Activated CD4-positive, alpha-beta T cell treated with anti-CD3 and anti-CD28 coated beads, Interleukin-2, Interleukin-4, amounts not matched to agents 100 ng/mL and 50 ng/mL, durations not matched to agents 16 hours and 8 hours (primary cell): ENCODE data around the gene SNX21.
A peak's percentile ranks its signal among the peaks of the same experiment; 100 is the strongest.
"Not testable (repeated sequence)": the region's sequence is repeated elsewhere in the genome, so short reads cannot be mapped to it uniquely, and the experiment has no call there.

ENCODE experiments used
- DNase-seq: peaks from one replicate; pipeline ENCODE4 v3.0.0-alpha.2; 2020; ENCODE audit warnings: low spot score

The SNX21 gene

GRCh38 chr20:45833030-45833882 is at the start of gene SNX21:
Gene SNX21 (plus strand): TSS chr20:45833799. CDS start chr20:45833920, 121 bp downstream.
- DNase-seq: peak; percentile 41

- no peak for DNase-seq
These were observed 45.2 kb upstream of the SNX21 start for GRCh38 chr20:45788351-45788750.

DNA sequence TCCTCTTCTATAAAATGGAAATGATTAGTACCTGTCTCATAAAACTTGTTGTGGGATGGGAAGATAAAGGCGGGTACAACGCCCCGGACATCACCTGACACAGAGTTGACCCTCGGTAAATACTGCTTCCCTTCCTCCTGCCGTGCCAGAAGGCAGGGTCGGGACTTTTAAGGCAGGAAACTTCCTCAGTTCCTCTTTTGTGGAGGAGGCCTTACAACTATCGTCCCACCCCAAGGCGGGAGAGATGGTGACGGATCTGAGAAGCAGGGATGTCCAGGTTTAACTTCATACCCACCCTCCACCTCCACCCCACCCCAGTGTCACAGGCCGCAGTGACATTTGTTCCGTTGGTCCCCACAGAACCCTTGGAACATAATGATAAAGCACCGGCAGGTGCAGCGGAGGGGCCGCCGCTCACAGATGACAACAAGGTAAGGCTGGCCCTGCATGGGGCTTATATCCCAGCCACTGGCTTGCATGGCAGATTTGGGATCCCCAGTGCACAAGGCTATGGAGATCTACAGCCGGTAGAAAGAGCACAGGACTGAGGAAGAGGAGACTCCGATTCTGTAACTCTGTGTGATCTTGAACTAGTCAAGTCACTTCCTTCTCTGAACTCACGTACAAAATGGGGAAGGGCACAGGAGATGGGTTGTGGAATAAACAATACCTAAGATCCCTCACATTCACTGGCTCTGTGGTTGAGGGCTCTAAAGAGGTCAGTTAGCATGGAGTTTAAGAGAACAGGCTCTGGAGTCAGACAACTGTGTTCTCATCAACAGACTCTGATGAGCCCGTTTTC is 41.1 kb upstream of the SNX21 start:
- no peak for DNase-seq

DNA sequence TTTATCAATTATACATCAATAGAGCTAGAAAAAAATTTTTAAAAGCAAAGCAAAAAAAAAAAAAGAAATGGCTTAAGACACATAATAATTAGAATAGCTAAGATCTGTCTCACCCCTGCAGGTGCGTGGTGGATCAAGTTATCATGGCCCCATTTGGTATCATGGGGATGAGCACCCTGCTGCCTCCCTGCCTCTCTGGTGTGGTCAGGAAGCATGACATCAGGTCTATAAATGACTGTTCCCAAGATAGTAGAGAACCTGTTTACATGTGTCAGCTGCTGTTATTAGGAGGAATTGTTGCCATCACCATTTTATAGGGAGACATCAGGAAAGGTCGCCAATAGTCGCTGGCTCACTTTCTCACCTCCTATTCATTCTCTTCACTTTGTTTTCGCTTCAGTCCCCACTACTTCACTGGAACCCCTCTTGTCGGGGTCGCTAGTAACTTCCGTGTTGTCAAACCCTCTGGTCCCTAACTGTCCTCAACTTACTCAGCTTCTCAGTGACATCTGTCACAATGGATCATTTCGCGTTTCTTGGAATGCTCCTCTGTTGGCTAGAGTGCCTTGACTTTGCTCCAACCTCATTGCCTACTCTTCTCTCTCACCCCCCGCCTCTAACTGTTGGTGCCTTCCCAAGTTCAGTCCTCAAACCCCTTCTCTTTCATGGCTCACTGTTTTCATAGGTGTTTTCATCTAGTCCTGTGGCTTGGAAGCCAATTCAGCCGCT is 37.1 kb upstream of the SNX21 start:
- DNase-seq: no peak

GRCh38 chr20:45797510-45797909 is 36.1 kb upstream of the SNX21 start:
- not testable (repeated sequence) for DNase-seq

DNA sequence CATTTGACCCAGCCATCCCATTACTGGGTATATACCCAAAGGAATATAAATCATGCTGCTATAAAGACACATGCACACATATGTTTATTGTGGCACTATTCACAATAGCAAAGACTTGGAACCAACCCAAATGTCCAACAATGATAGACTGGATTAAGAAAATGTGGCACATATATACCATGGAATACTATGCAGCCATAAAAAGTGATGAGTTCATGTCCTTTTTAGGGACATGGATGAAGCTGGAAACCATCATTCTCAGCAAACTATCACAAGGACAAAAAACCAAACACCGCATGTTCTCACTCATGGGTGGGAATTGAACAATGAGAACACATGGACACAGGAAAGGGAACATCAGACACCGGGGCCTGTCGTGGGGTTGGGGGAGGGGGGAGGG is 35.6 kb upstream of the SNX21 start:
- not testable (repeated sequence) for DNase-seq

DNA sequence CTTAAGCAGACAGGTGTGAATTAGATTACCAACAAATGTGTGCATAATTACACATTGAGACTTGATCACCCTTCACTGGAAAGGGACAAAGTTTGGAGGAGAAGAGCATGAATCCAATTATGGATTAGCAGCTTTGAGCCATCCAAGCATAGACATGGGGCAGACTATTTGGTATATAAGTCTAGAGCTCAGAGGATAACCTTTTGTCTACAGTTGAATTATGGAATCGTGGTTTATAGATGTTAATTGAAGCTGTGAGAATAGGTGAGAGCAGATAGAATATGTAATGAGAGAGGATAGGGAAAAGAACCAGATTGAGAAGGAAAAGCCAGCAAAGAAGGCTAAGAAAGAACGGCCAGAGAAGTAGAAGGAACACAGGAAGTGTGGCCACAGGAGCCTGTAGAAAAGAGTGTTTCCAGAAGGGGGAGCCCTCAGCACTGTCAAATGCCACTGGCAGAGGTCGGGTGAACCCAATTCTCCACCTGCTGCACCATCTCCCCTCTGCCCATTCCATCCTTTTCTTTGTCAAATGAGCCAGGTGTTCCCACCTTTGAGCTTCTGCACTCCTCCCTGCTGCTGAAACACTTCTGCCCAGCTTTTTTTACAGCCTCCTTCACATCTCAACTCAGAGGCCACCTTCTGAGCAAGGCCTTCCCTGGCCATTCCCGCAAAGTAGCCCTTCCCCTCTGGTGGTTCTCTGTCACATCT is 34.5 kb upstream of the SNX21 start:
- DNase-seq: peak; percentile 78

GRCh38 chr20:45801851-45802250 is 31.7 kb upstream of the SNX21 start:
- no peak for DNase-seq

DNA sequence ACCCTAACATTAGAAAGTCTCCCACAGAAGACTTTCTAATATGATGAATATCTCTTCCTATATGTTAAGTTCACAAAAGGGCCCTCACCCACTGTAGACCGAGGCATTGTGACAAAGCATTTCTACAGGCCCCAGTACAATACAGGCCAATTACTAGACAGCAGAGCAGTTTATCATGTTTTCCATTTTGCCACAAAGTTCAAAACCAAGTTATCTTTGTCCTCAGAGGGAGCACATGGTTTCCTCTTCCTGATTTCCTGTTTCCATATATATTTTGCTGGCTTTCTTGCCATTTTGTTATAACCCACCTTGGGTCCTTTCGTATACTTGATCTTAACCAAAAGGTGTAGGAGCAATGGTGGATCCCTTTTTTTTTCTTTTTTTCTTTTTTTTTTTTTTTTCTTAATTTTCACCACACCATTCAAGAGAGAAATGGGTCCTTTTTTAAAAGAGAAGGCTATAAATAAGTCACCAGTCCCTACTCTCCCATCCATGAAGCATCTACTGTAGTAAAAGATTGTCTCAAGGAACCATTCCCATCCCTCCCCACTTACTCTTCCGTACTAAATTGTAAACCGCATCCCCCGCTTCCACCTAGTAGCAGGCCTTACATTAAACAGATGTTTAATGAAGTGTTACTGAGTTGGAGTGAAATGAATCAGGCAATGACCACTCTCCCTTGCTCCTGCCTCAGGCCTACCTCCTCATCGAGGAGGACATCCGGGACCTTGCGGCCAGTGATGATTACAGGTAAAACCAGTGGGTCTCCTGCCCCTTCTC is 23.2 kb upstream of the SNX21 start:
- no peak for DNase-seq

- DNase-seq: peak; percentile 98
These were observed 21.2 kb upstream of the SNX21 start, which contains the start of gene UBE2C for GRCh38 chr20:45812157-45813005. Gene UBE2C (plus strand): TSS chr20:45812644. CDS start chr20:45812696, 52 bp downstream.

GRCh38 chr20:45813006-45813340 is 20.6 kb upstream of the SNX21 start:
- DNase-seq: no peak

DNA sequence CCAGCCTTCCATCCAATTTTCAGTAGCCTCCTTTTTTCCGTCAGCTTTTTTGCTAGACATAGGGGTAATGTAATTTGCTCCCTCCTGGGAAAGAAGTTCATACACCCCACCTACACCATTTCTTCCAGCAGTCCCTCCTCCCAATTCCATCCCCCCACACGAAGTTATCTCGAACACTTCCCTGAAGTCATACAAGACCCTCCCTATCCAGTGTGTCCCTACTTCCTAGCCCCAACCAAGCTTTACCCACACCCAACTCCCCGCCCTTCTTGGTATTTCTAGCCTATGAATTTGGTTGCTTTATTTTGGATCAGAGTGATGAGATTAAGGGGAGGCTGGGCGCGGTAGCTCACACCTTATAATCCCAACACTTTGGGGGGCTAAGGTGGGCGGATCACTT is 20.1 kb upstream of the SNX21 start:
- DNase-seq: no peak

- no peak for DNase-seq
These were observed 19.3 kb upstream of the SNX21 start for GRCh38 chr20:45814314-45814713.

GRCh38 chr20:45816951-45817350 is 16.6 kb upstream of the SNX21 start:
- no peak for DNase-seq

DNA sequence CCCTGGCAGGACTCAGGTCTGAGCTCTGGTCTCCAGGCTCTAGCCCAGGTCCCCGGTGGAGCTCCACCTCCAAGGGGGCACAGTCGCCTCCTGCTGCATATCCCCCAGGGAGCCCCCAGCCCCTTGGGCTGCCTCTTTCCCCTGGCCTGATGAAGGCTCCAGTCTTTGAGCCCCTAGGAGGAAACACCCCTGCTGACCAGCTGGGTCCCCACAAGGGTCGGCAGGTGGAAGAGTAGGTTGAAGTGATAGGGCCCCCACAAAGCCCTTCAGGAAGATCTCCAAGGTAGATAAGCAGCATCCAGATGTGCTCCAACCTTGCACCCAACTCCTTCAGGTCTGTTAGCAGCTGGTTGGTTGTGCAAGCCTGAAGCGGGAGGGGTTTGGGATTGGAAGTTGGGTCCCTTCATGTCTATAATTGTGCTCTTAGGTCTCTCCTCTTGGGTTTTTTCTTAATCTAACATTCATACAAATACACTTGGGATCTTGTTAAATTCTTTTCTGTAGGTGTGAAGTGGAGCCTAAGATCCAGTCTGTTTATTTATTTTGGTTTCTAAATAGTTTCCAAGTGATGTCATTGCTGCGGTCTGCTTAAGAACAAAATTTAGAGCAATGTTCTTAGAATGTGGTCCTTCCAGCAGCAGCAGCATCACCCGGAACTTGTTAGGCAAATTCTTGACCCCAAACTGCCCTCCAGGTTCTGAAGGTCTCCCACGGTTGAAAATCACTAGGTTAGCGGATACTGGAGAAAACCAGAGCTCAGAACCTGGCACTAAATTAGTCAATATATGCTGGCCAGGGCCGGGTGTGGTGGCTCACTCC is 16.0 kb upstream of the SNX21 start:
- DNase-seq: no peak

- DNase-seq: no peak
These were observed 15.4 kb upstream of the SNX21 start for GRCh38 chr20:45818239-45818638.

DNA sequence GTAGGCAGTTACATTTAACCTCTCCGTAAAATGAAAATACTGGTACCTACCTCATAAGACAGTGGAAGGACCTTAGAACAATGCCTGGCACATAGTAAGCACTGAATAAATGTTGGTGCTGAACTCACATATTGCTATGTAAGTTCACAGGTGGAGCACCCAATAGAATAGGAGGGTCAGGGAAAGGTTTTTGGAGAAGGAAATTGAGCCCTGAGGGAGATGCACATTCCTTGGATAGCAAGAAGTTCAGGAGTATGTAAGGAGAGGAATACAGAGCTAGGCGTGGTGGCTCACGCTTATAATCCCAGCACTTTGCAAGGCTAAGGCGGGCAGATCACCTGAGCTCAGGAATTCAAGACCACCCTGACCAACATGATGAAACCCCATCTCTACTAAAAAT is 14.1 kb upstream of the SNX21 start:
- no peak for DNase-seq

GRCh38 chr20:45821947-45822346 is 11.7 kb upstream of the SNX21 start:
- DNase-seq: no peak

- DNase-seq: no peak
These were observed 10.7 kb upstream of the SNX21 start for GRCh38 chr20:45822857-45823256.
